HG03060 (cell line): ENCODE data around the gene CXCL1.

Source experiments
- ATAC-seq: cut with Tn5 transposase; IDR thresholded peaks from one replicate; pipeline ENCODE4 v1.9.1; 2021; ENCODE audit warnings: low read depth, moderate number of reproducible peaks; ENCODE audit not compliant: unreplicated experiment

Gene CXCL1

DNA sequence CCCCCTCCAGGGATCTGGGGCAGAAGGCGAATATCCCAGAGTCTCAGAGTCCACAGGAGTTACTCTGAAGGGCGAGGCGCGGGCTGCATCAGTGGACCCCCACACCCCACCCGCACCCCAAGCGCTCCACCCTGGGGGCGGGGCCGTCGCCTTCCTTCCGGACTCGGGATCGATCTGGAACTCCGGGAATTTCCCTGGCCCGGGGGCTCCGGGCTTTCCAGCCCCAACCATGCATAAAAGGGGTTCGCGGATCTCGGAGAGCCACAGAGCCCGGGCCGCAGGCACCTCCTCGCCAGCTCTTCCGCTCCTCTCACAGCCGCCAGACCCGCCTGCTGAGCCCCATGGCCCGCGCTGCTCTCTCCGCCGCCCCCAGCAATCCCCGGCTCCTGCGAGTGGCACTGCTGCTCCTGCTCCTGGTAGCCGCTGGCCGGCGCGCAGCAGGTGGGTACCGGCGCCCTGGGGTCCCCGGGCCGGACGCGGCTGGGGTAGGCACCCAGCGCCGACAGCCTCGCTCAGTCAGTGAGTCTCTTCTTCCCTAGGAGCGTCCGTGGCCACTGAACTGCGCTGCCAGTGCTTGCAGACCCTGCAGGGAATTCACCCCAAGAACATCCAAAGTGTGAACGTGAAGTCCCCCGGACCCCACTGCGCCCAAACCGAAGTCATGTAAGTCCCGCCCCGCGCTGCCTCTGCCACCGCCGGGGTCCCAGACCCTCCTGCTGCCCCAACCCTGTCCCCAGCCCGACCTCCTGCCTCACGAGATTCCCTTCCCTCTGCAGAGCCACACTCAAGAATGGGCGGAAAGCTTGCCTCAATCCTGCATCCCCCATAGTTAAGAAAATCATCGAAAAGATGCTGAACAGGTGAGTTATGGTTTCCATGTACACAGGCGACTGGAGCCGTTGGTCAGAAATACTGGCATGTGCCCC is at the start of gene CXCL1:
Gene CXCL1 (plus strand): TSS at position 264 of the 926 bp plus-strand sequence. CDS start 78 bp downstream, at position 342.
- no peak for ATAC-seq

DNA sequence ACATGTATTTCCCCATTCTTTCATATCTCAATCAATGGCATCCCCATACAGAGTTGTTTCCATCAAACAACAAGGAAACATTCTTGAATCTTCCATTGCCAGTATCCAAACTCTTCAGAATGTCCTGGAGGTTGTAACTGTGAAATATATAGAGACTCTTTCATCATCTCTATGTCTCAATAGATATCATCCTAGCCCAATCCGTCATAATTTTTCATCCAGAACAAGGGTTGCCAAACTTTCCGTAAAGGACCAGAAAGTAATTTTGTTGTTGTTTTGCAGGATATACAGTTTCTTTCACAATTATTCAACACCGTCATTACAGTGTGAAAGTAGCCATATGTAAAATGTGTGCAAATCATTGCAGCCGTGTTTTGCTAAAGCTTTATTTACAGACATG is 47.9 kb upstream of the CXCL1 start:
- ATAC-seq = no peak

DNA sequence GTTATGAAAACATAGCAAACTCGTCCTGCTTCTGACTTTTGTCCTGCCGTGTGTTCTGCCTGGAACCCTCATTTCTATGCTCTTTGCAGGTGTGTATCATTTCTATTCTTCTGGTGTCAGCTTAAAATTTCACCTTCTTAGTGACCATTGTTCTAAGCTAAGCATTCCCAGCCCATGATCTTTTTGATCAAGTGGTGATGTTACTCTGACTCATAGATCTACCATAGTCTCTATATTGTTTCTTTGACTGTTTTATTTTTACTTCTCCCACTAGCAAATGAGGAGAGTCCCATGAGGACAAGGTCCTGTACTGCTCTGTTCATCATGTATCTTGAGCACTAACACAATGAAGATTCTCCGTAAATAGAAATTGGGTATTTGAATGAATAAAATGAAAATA is 46.8 kb upstream of the CXCL1 start:
- ATAC-seq = no peak

DNA sequence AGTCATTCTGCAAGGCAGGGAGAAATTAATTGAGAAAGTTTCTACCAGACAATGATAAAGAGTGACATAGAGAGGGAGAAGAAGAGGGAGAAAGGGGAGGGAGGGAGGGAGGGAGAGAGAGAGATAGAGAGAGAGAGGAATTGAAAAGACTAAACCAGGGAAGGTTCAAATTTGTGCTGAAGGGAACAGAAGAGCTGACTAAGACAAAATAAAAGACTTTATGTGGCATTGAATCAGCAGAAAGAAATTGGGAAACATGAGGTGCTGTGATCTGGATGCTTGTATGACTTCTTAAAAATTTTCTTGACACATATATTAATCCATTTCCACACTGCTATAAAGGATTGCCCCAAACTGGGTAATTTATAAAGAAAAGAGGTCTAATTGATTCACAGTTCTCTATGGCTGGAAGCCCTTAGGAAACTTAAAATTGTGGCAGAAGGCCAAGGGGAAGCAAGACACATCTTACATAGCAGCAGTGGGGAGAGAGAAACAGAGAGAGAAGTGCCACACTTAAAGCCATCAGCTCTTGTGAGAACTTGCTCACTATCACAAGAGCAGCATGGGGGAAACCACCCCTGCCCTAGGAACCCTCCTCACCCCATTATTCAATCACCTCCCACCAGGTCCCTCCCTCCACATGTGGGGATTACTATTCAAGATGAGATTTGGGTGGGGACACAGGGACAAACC is 46.2 kb upstream of the CXCL1 start:
- ATAC-seq = no peak

- ATAC-seq = no peak
These were observed 45.4 kb upstream of the CXCL1 start for GRCh38 chr4:73823760-73824159.

DNA sequence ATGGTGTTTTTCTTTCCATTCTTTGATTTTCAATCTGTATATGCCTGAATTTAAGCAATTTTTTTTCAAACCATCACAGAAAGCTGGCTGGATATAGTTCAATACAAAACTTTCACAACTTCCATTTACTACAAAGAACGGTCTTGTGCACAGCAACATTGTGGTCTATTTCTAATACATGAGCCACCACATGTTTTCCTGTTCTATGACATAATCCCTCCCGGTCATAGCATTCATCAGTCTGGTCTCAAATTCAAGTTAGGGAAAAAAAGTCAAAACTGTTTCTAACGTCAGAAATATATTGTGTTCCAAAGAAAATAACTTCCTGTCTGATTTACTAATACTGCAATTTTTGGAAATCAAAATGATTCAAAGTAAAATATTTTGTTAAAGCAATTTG is 40.2 kb upstream of the CXCL1 start:
- ATAC-seq = no peak

- ATAC-seq = no peak
These were observed 37.6 kb upstream of the CXCL1 start for GRCh38 chr4:73831569-73831968.

GRCh38 chr4:73832651-73833237 is 36.4 kb upstream of the CXCL1 start:
- no peak for ATAC-seq

- no peak for ATAC-seq
These were observed 32.6 kb upstream of the CXCL1 start, which contains the start of gene CXCL6 for GRCh38 chr4:73836373-73837279. Gene CXCL6, plus strand, starts transcription at chr4:73836678. Its CDS starts 73 bp downstream, at chr4:73836751.

- no peak for ATAC-seq
These were observed 30.1 kb upstream of the CXCL1 start for GRCh38 chr4:73839071-73839470.

GRCh38 chr4:73839715-73840114 is 29.5 kb upstream of the CXCL1 start:
- ATAC-seq = no peak

- no peak for ATAC-seq
These were observed 27.8 kb upstream of the CXCL1 start for GRCh38 chr4:73841243-73841925.

DNA sequence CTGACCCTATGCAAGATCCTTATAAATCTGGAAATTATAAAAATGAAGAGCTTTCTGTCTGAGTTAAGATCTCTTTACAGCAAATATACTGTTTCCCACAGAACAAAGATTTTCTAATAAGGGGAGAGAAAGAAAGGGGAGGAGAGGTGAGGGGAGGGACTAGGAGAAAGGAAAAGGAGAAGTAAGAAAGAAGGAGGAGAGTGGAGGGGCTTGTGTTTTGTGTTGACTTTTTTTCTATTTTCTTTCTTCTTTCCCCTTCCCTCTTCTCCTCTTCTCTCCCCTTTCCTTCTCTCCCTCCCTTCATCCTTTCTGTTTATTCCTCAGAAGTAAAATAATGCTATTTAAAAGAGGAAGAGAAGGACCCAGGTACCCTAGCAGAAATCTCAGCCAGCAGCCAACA is 26.5 kb upstream of the CXCL1 start:
- no peak for ATAC-seq

GRCh38 chr4:73843369-73843768 is 25.8 kb upstream of the CXCL1 start:
- ATAC-seq = no peak

GRCh38 chr4:73844345-73844744 is 24.8 kb upstream of the CXCL1 start:
- no peak for ATAC-seq

DNA sequence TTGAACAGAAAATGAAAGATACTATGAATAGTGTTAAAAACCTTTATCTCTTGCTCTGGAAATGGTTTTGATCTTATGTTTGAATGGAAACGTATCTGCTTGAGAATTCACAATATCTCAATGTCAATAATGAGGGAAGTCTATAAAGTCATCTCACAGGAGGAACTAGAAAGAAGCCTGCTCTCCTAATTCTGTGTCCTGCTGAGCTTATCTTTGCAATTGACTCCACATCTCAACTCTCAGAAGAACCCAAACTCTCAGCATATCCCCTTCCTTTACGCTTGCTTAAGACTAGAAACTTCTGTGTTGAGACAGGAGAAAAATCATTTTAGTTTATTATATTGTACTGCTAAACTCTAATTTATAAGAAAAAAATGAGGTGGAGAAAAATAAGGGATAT is 24.4 kb upstream of the CXCL1 start:
- ATAC-seq = no peak

GRCh38 chr4:73847526-73848182 is 21.5 kb upstream of the CXCL1 start:
- ATAC-seq = no peak

DNA sequence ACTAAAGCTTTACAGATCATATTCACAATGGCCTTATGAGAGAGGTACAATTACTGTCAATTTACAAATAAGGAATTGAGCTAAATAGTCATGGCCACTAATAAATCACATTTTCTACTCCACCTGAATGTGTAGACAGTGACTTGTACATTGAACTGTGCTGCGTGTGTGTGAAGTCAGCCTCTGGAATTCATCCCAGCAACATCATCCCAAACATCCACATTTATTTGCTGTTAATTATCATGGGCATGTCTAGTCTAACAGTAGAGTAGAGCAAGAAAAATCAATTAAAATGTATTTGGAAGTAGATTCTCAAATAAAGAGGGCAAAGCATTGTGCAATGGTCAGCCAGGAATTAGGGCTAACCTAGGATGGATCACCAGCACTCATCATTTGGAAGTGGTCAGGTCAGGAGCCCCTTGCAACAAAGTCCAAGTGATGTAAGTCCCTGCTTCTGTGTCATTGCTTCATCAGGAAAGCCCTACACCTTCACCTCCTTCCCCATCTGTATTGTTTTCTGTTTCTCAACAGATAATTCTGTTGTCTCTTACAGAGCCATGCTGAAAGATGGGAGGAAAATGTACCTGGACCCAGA is 20.9 kb upstream of the CXCL1 start:
- ATAC-seq = no peak
